ENCODE results near the gene UBE2L5.
A peak's percentile ranks its signal among the peaks of the same experiment; 100 is the strongest.

The UBE2L5 gene

GRCh38 chr13:30422054-30422839 is at the start of gene UBE2L5:
UBE2L5 (plus strand) TSS chr13:30422493; CDS start chr13:30427991, 5,498 bp downstream.
- peak in 1 of 3 experiments; percentile 38 for DNase-seq (ENCODE audit: low read depth in 2 of 3, low spot score in 2 of 3)

GRCh38 chr13:30373727-30374126 is 48.6 kb upstream of the UBE2L5 start:
- no peak for DNase-seq (ENCODE audit: low read depth in 2 of 3, low spot score in 2 of 3)

- DNase-seq (ENCODE audit: low read depth in 2 of 3, low spot score in 2 of 3): no peak
These were observed 46.9 kb upstream of the UBE2L5 start for GRCh38 chr13:30375265-30375835.

- no peak for DNase-seq (ENCODE audit: low read depth in 2 of 3, low spot score in 2 of 3)
These were observed 45.6 kb upstream of the UBE2L5 start for GRCh38 chr13:30376426-30377311.

GRCh38 chr13:30377312-30377685 is 45.0 kb upstream of the UBE2L5 start:
- DNase-seq (ENCODE audit: low read depth in 2 of 3, low spot score in 2 of 3): no peak

GRCh38 chr13:30378191-30378590 is 44.1 kb upstream of the UBE2L5 start:
- no peak for DNase-seq (ENCODE audit: low read depth in 2 of 3, low spot score in 2 of 3)

GRCh38 chr13:30381049-30381448 is 41.2 kb upstream of the UBE2L5 start:
- no peak for DNase-seq (ENCODE audit: low read depth in 2 of 3, low spot score in 2 of 3)

- DNase-seq (ENCODE audit: low read depth in 2 of 3, low spot score in 2 of 3): no peak
These were observed 39.3 kb upstream of the UBE2L5 start for GRCh38 chr13:30382836-30383525.

GRCh38 chr13:30388406-30389283 is 33.6 kb upstream of the UBE2L5 start:
- DNase-seq (ENCODE audit: low read depth in 2 of 3, low spot score in 2 of 3): no peak

GRCh38 chr13:30391956-30392680 is 30.2 kb upstream of the UBE2L5 start:
- DNase-seq (ENCODE audit: low read depth in 2 of 3, low spot score in 2 of 3): no peak

GRCh38 chr13:30392681-30393045 is 29.6 kb upstream of the UBE2L5 start:
- DNase-seq (ENCODE audit: low read depth in 2 of 3, low spot score in 2 of 3): no peak

GRCh38 chr13:30394751-30395191 is 27.5 kb upstream of the UBE2L5 start:
- DNase-seq (ENCODE audit: low read depth in 2 of 3, low spot score in 2 of 3): no peak

GRCh38 chr13:30395192-30396158 is 26.8 kb upstream of the UBE2L5 start:
- DNase-seq (ENCODE audit: low read depth in 2 of 3, low spot score in 2 of 3): no peak

- DNase-seq (ENCODE audit: low read depth in 2 of 3, low spot score in 2 of 3): no peak
These were observed 25.7 kb upstream of the UBE2L5 start for GRCh38 chr13:30396434-30397075.

- no peak for DNase-seq (ENCODE audit: low read depth in 2 of 3, low spot score in 2 of 3)
These were observed 23.7 kb upstream of the UBE2L5 start for GRCh38 chr13:30398601-30399072.

GRCh38 chr13:30400376-30400775 is 21.9 kb upstream of the UBE2L5 start:
- no peak for DNase-seq (ENCODE audit: low read depth in 2 of 3, low spot score in 2 of 3)

GRCh38 chr13:30401347-30401746 is 20.9 kb upstream of the UBE2L5 start:
- DNase-seq (ENCODE audit: low read depth in 2 of 3, low spot score in 2 of 3): no peak

- no peak for DNase-seq (ENCODE audit: low read depth in 2 of 3, low spot score in 2 of 3)
These were observed 18.8 kb upstream of the UBE2L5 start for GRCh38 chr13:30403456-30403855.

Data from activated CD8-positive, alpha-beta memory T cell treated with anti-CD3 and anti-CD28 coated beads for 48 hours (primary cell).